Neural progenitor cell (in vitro differentiated cells): ENCODE measurements around the gene ADAMTS12.

Experiments
- CTCF ChIP-seq: fragments of 200-600 bp; sonication (generic); IDR thresholded peaks from 2 replicates; pipeline ENCODE4 v1.5.1; 2017; ENCODE audit warnings: antibody characterized with exemption, mild to moderate bottlenecking
- EZH2 ChIP-seq: fragments of 200-600 bp; sonication (generic); IDR thresholded peaks from 2 replicates; pipeline ENCODE4 v1.6.1; 2017; ENCODE audit warnings: antibody characterized with exemption, mild to moderate bottlenecking, moderate library complexity
- EZH2phosphoT487 ChIP-seq: fragments of 200-600 bp; sonication (generic); IDR thresholded peaks from 2 replicates; pipeline ENCODE4 v1.6.1; 2017; ENCODE audit warnings: antibody characterized with exemption

- TF ChIP-seq CTCF (no peak), EZH2phosphoT487 (no peak), EZH2 (no peak)
Measured at GRCh38 chr5:33769196-33769595, 122.6 kb downstream of the ADAMTS12 start.
